SK-N-SH treated with all-trans-retinoic acid at 6 μM for 48 hours (cell line): Measurements from ENCODE around the gene POLR1E.

Experiments used
- ATAC-seq: fragments of 200-7000 bp; cut with Tn5 transposase; 3 replicates; pipeline ENCODE4 v1.9.1; 2020; ENCODE audit warnings: mild to moderate bottlenecking, moderate library complexity
- ARNTL ChIP-seq: fragments of 450-650 bp; formaldehyde crosslinking; IDR thresholded peaks from 2 replicates; pipeline ENCODE4 v1.5.0; 2020; ENCODE audit warnings: low read depth, mild to moderate bottlenecking, moderate library complexity, borderline replicate concordance
- BACH2 ChIP-seq: fragments of 250-450 bp; sonication (Bioruptor Pico); IDR thresholded peaks from 2 replicates; pipeline ENCODE4 v1.9.0; 2021; ENCODE audit warnings: mild to moderate bottlenecking, borderline replicate concordance
- CSDC2 ChIP-seq: fragments of 250-450 bp; sonication (Bioruptor Pico); IDR thresholded peaks from 2 replicates; pipeline ENCODE4 v1.5.0; 2020; ENCODE audit warnings: mild to moderate bottlenecking, moderate library complexity
- ESRRG ChIP-seq: fragments of 250-450 bp; sonication (Bioruptor Pico); IDR thresholded peaks from 2 replicates; pipeline ENCODE4 v1.6.1; 2021; ENCODE audit warnings: mild to moderate bottlenecking
- GLIS3 ChIP-seq: fragments of 250-450 bp; sonication (Bioruptor Pico); IDR thresholded peaks from 2 replicates; pipeline ENCODE4 v1.5.0; 2020; ENCODE audit warnings: mild to moderate bottlenecking, moderate library complexity
- ISL1 ChIP-seq: fragments of 250-450 bp; sonication (Bioruptor Pico); IDR thresholded peaks from 2 replicates; pipeline ENCODE4 v2.1.2; 2022; ENCODE audit warnings: mild to moderate bottlenecking, moderate library complexity
- OSR1 ChIP-seq: fragments of 250-450 bp; sonication (Bioruptor Pico); IDR thresholded peaks from 2 replicates; pipeline ENCODE4 v1.8.0; 2022; ENCODE audit warnings: moderate library complexity, mild to moderate bottlenecking, inconsistent platforms
- PPARA ChIP-seq: fragments of 250-450 bp; sonication (Bioruptor Pico); IDR thresholded peaks from 2 replicates; pipeline ENCODE4 v1.5.0; 2020; ENCODE audit warnings: mild to moderate bottlenecking, borderline replicate concordance
- RARB ChIP-seq: fragments of 250-450 bp; sonication (Bioruptor Pico); IDR thresholded peaks from 2 replicates; pipeline ENCODE4 v1.8.0; 2021; ENCODE audit warnings: mild to moderate bottlenecking, moderate library complexity
- SNAI2 ChIP-seq: fragments of 250-450 bp; sonication (Bioruptor Pico); IDR thresholded peaks from 2 replicates; pipeline ENCODE4 v1.5.0; 2020; ENCODE audit warnings: mild to moderate bottlenecking, moderate library complexity
- TCF4 ChIP-seq: fragments of 250-450 bp; sonication (Bioruptor Pico); IDR thresholded peaks from 2 replicates; pipeline ENCODE4 v1.8.0; 2021; ENCODE audit warnings: mild to moderate bottlenecking, moderate library complexity, borderline replicate concordance
- TOX ChIP-seq: fragments of 250-450 bp; sonication (Bioruptor Pico); IDR thresholded peaks from 2 replicates; pipeline ENCODE4 v1.8.0; 2021; ENCODE audit warnings: mild to moderate bottlenecking, moderate library complexity, borderline replicate concordance
- ZC3H10 ChIP-seq: fragments of 250-450 bp; sonication (Bioruptor Pico); IDR thresholded peaks from 2 replicates; pipeline ENCODE4 v1.5.1; 2021; ENCODE audit warnings: mild to moderate bottlenecking, moderate library complexity
- ZFP3 ChIP-seq: fragments of 250-450 bp; sonication (Bioruptor Pico); IDR thresholded peaks from 2 replicates; pipeline ENCODE4 v1.5.0; 2020; ENCODE audit warnings: mild to moderate bottlenecking, moderate library complexity
- ZFP30 ChIP-seq: fragments of 450-650 bp; formaldehyde crosslinking; IDR thresholded peaks from 2 replicates; pipeline ENCODE4 v1.5.0; 2022; ENCODE audit warnings: mild to moderate bottlenecking, moderate library complexity
- ZNF565 ChIP-seq: fragments of 450-650 bp; formaldehyde crosslinking; conservative IDR thresholded peaks from 2 replicates; pipeline ENCODE4 v1.5.0; 2020; ENCODE audit warnings: low read depth, mild to moderate bottlenecking, moderate library complexity
- ZNF70 ChIP-seq: fragments of 450-650 bp; formaldehyde crosslinking; IDR thresholded peaks from 2 replicates; pipeline ENCODE4 v1.5.0; 2020; ENCODE audit warnings: mild to moderate bottlenecking, moderate library complexity
- ZNF8 ChIP-seq: fragments of 450-650 bp; formaldehyde crosslinking; IDR thresholded peaks from 2 replicates; pipeline ENCODE4 v1.5.0; 2020; ENCODE audit warnings: mild to moderate bottlenecking, moderate library complexity
- TF ChIP-seq, protein P1 (sequence below): fragments of 250-450 bp; sonication (Bioruptor Pico); IDR thresholded peaks from 2 replicates; pipeline ENCODE4 v1.8.0; 2020; ENCODE audit warnings: mild to moderate bottlenecking, moderate library complexity, borderline replicate concordance
- TF ChIP-seq, protein P2 (sequence below): fragments of 250-450 bp; sonication (Bioruptor Pico); IDR thresholded peaks from 2 replicates; pipeline ENCODE4 v1.5.1; 2021; ENCODE audit warnings: mild to moderate bottlenecking, moderate library complexity
- TF ChIP-seq, protein P3 (sequence below): fragments of 250-450 bp; sonication (Bioruptor Pico); IDR thresholded peaks from 2 replicates; pipeline ENCODE4 v1.5.0; 2020; ENCODE audit warnings: mild to moderate bottlenecking, moderate library complexity
- TF ChIP-seq, protein P4 (sequence below): fragments of 250-450 bp; sonication (Bioruptor Pico); IDR thresholded peaks from 2 replicates; pipeline ENCODE4 v1.8.0; 2021; ENCODE audit warnings: low read depth, mild to moderate bottlenecking, moderate library complexity, borderline replicate concordance

POLR1E gene

DNA sequence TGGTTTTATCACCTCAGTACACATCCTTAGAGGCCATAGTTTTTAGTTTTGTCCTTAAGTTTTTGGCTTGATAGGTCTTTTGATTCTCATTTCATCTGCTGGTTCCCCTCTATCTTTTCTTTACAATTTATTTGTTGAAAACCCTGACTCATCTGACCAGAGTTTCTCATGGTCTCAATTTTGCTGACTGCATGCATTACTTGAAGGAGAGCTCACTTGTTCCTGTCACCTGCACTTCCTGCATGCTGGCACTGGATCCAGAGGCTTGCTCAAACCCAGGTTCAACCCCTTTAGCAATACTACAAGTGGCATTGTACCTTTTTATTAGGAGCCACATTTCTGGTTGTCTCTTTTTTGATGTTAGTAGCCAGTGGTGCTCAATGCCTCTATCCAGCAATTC, 63.8 kb downstream of the POLR1E start (continued):
- TF ChIP-seq, protein P1, sequence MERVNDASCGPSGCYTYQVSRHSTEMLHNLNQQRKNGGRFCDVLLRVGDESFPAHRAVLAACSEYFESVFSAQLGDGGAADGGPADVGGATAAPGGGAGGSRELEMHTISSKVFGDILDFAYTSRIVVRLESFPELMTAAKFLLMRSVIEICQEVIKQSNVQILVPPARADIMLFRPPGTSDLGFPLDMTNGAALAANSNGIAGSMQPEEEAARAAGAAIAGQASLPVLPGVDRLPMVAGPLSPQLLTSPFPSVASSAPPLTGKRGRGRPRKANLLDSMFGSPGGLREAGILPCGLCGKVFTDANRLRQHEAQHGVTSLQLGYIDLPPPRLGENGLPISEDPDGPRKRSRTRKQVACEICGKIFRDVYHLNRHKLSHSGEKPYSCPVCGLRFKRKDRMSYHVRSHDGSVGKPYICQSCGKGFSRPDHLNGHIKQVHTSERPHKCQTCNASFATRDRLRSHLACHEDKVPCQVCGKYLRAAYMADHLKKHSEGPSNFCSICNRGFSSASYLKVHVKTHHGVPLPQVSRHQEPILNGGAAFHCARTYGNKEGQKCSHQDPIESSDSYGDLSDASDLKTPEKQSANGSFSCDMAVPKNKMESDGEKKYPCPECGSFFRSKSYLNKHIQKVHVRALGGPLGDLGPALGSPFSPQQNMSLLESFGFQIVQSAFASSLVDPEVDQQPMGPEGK (CRISPR knock-in tag) = no peak
- TF ChIP-seq ZNF565 (CRISPR knock-in tag) (no peak), ARNTL (no peak), ZNF8 (CRISPR knock-in tag) (no peak), CSDC2 (no peak), BACH2 (CRISPR knock-in tag) (no peak), ZFP30 (CRISPR knock-in tag) (no peak)

DNA sequence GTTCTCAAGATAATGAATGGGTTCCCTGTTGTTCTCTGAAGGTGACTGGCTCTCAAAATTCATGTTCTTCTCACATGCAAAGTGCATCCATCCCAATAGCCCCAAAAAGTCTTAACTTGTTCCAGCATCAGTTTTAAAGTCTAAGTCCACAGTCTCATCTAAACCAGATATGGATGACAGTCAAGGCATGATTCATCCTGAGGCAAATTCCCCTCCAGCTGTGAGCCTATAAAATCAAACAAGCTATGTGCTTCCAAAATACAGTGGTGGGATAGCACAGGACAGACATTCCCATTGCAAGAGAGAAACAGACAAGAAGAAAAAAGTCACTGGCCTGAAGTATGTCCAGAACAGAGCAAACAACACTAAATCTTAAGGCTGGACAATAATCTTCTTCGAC, 65.0 kb downstream of the POLR1E start:
- TF ChIP-seq ZNF565 (CRISPR knock-in tag) = no peak
- TF ChIP-seq GLIS3 = no peak
- TF ChIP-seq TCF4 (CRISPR knock-in tag) = no peak
- no peak for TF ChIP-seq ZC3H10
- TF ChIP-seq ISL1 = no peak
- no peak for TF ChIP-seq ZNF70 (CRISPR knock-in tag)
- no peak for TF ChIP-seq OSR1 (CRISPR knock-in tag)
- no peak for TF ChIP-seq CSDC2
- TF ChIP-seq PPARA (CRISPR knock-in tag) = no peak
- TF ChIP-seq ZFP3 (CRISPR knock-in tag) = no peak
- TF ChIP-seq ZFP30 (CRISPR knock-in tag) = no peak
- TF ChIP-seq BACH2 (CRISPR knock-in tag) = no peak

DNA sequence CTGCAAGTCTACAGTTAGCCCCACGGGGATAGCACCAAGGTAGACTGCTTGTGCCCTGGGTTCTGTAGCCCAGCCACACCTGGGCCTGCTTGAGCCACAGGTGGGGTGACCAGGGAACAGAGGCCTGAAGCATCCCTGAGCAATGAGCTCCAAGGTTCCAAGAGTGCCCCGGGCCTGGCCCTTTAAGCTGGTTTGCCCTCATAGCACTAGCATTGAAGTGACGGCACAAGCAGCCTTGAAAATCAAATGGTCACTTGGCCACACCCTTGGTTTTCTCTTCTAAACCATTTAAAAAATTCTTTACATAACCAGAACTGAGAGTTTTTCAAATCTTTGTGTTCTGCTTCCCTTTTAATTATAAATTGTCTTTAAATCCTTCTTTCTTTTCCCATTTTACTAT, 65.7 kb downstream of the POLR1E start:
- no peak for ATAC-seq
- TF ChIP-seq ZNF565 (CRISPR knock-in tag) = no peak
- no peak for TF ChIP-seq ZFP30 (CRISPR knock-in tag)
- TF ChIP-seq, protein P2, sequence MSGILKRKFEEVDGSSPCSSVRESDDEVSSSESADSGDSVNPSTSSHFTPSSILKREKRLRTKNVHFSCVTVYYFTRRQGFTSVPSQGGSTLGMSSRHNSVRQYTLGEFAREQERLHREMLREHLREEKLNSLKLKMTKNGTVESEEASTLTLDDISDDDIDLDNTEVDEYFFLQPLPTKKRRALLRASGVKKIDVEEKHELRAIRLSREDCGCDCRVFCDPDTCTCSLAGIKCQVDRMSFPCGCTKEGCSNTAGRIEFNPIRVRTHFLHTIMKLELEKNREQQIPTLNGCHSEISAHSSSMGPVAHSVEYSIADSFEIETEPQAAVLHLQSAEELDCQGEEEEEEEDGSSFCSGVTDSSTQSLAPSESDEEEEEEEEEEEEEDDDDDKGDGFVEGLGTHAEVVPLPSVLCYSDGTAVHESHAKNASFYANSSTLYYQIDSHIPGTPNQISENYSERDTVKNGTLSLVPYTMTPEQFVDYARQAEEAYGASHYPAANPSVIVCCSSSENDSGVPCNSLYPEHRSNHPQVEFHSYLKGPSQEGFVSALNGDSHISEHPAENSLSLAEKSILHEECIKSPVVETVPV (CRISPR knock-in tag) = no peak
- no peak for TF ChIP-seq ZC3H10
- no peak for TF ChIP-seq CSDC2
- TF ChIP-seq SNAI2 (CRISPR knock-in tag) = no peak
- no peak for TF ChIP-seq ISL1
- TF ChIP-seq, protein P3, sequence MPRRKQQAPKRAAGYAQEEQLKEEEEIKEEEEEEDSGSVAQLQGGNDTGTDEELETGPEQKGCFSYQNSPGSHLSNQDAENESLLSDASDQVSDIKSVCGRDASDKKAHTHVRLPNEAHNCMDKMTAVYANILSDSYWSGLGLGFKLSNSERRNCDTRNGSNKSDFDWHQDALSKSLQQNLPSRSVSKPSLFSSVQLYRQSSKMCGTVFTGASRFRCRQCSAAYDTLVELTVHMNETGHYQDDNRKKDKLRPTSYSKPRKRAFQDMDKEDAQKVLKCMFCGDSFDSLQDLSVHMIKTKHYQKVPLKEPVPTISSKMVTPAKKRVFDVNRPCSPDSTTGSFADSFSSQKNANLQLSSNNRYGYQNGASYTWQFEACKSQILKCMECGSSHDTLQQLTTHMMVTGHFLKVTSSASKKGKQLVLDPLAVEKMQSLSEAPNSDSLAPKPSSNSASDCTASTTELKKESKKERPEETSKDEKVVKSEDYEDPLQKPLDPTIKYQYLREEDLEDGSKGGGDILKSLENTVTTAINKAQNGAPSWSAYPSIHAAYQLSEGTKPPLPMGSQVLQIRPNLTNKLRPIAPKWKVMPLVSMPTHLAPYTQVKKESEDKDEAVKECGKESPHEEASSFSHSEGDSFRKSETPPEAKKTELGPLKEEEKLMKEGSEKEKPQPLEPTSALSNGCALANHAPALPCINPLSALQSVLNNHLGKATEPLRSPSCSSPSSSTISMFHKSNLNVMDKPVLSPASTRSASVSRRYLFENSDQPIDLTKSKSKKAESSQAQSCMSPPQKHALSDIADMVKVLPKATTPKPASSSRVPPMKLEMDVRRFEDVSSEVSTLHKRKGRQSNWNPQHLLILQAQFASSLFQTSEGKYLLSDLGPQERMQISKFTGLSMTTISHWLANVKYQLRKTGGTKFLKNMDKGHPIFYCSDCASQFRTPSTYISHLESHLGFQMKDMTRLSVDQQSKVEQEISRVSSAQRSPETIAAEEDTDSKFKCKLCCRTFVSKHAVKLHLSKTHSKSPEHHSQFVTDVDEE (CRISPR knock-in tag) = no peak
- TF ChIP-seq, protein P4, sequence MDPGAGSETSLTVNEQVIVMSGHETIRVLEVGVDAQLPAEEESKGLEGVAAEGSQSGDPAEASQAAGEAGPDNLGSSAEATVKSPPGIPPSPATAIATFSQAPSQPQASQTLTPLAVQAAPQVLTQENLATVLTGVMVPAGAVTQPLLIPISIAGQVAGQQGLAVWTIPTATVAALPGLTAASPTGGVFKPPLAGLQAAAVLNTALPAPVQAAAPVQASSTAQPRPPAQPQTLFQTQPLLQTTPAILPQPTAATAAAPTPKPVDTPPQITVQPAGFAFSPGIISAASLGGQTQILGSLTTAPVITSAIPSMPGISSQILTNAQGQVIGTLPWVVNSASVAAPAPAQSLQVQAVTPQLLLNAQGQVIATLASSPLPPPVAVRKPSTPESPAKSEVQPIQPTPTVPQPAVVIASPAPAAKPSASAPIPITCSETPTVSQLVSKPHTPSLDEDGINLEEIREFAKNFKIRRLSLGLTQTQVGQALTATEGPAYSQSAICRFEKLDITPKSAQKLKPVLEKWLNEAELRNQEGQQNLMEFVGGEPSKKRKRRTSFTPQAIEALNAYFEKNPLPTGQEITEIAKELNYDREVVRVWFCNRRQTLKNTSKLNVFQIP (CRISPR knock-in tag) = no peak
- no peak for TF ChIP-seq GLIS3
- TF ChIP-seq ZNF8 (CRISPR knock-in tag) = no peak
- no peak for TF ChIP-seq TOX (CRISPR knock-in tag)
- TF ChIP-seq ZFP3 (CRISPR knock-in tag) = no peak
- no peak for TF ChIP-seq OSR1 (CRISPR knock-in tag)
- no peak for TF ChIP-seq RARB (CRISPR knock-in tag)
- TF ChIP-seq ZNF70 (CRISPR knock-in tag) = no peak
- TF ChIP-seq BACH2 (CRISPR knock-in tag) = no peak
- no peak for TF ChIP-seq ESRRG (CRISPR knock-in tag)
- TF ChIP-seq TCF4 (CRISPR knock-in tag) = no peak
- no peak for TF ChIP-seq ARNTL
- TF ChIP-seq, all 23 proteins: peak for 0

More for the DNA sequence above, 65.0 kb downstream of the POLR1E start:
- no peak; the same call in 2 of the 3 replicates for ATAC-seq
